HepG2 (cell line): ENCODE measurements around the gene SPEM2. TPM values are rescaled to one million over a fixed set of nuclear protein-coding genes. Genes with fewer than 3 reads are reported as not detected.

Experiments used
- CEBPG ChIP-seq: IDR thresholded peaks from 2 replicates; pipeline ENCODE4 v1.6.1; 2016
- GABPB1 ChIP-seq: IDR thresholded peaks from 2 replicates; pipeline ENCODE4 v1.6.1; 2016; ENCODE audit warnings: mild to moderate bottlenecking, missing genetic modification reagents, moderate library complexity, missing compliant biosample characterization
- PITX1 ChIP-seq: sonication (generic); formaldehyde crosslinking; IDR thresholded peaks from 2 replicates; pipeline ENCODE4 v1.5.1; 2020; ENCODE audit warnings: mild to moderate bottlenecking, missing genetic modification reagents
- SMYD3 ChIP-seq: sonication (generic); formaldehyde crosslinking; IDR thresholded peaks from 2 replicates; pipeline ENCODE4 v1.8.1; 2023; ENCODE audit warnings: mild to moderate bottlenecking, missing genetic modification reagents
- SRSF9 ChIP-seq: fragments of 200-400 bp; formaldehyde crosslinking; IDR thresholded peaks from 2 replicates; pipeline ENCODE4 v1.6.1; 2018; ENCODE audit warnings: borderline replicate concordance, mild to moderate bottlenecking, low read depth, low read length; ENCODE audit not compliant: insufficient read depth, poor library complexity, severe bottlenecking
- TBX2 ChIP-seq: sonication (generic); formaldehyde crosslinking; IDR thresholded peaks from 2 replicates; pipeline ENCODE4 v1.5.0; 2020; ENCODE audit warnings: missing genetic modification reagents, mild to moderate bottlenecking, borderline replicate concordance
- ZHX2 ChIP-seq, 2 experiments: sonication (generic) in 1 of 2; formaldehyde crosslinking in 1 of 2; IDR thresholded peaks; 2 replicates each; pipeline versions ENCODE4 v1.6.1 to v1.9.0; 2014 to 2022; ENCODE audit warnings: antibody characterized with exemption in 1 of 2, borderline replicate concordance in 1 of 2, inconsistent platforms in 1 of 2, low read depth in 1 of 2, missing genetic modification reagents in 1 of 2
- ZNF263 ChIP-seq: sonication (generic); formaldehyde crosslinking; IDR thresholded peaks from 2 replicates; pipeline ENCODE4 v1.4.0; 2020; ENCODE audit warnings: missing genetic modification reagents
- ZNF446 ChIP-seq: sonication (generic); formaldehyde crosslinking; IDR thresholded peaks from 2 replicates; pipeline ENCODE4 v1.5.0; 2020; ENCODE audit warnings: mild to moderate bottlenecking, missing genetic modification reagents
- ZNF564 ChIP-seq: sonication (generic); formaldehyde crosslinking; IDR thresholded peaks from 2 replicates; pipeline ENCODE4 v1.8.1; 2023; ENCODE audit warnings: mild to moderate bottlenecking, missing genetic modification reagents
- ZNF687 ChIP-seq: sonication (generic); formaldehyde crosslinking; IDR thresholded peaks from 2 replicates; pipeline ENCODE4 v1.5.1; 2020; ENCODE audit warnings: mild to moderate bottlenecking, missing genetic modification reagents, moderate library complexity
- polyA plus RNA-seq, 8 experiments: library from polyadenylated mRNA; depleted of rRNA in 3 of 8; stranded (reverse) in 7 of 8; unstranded in 1 of 8; fragments of >200 nt; fragmentation: Illumina TruSeq in 4 of 8; extraction: Trizol in 4 of 8; gene quantifications; 2 replicates each; pipeline versions ENCODE4 v1.2.1 to v1.2.3, GENCODE V29; 2011 to 2016; ENCODE audit warnings: low read depth in 4 of 8, missing spikeins in 1 of 8, mixed read lengths in 1 of 8; ENCODE audit not compliant: insufficient read depth in 1 of 8
- total RNA-seq, 5 experiments: library from RNA; depleted of rRNA; stranded (reverse); fragments of >200 nt; fragmentation: Illumina TruSeq; extraction: Trizol; gene quantifications; 2 replicates each; pipeline ENCODE4 v1.2.3, GENCODE V29; 2016; ENCODE audit warnings: low read depth in 1 of 5
- TF ChIP-seq, protein P1 (sequence below): sonication (generic); formaldehyde crosslinking; IDR thresholded peaks from 2 replicates; pipeline ENCODE4 v1.9.0; 2022; ENCODE audit warnings: missing genetic modification reagents, mild to moderate bottlenecking, borderline replicate concordance
- TF ChIP-seq, protein P2 (sequence below): sonication (generic); formaldehyde crosslinking; IDR thresholded peaks from 2 replicates; pipeline ENCODE4; 2020; ENCODE audit warnings: missing genetic modification reagents, mild to moderate bottlenecking, borderline replicate concordance

Gene SPEM2
- total and polyA plus RNA-seq, 2 of the 13 experiments (the other 11 are each of a cell fraction or from before 2014, with no cell fraction given) = not detected

DNA sequence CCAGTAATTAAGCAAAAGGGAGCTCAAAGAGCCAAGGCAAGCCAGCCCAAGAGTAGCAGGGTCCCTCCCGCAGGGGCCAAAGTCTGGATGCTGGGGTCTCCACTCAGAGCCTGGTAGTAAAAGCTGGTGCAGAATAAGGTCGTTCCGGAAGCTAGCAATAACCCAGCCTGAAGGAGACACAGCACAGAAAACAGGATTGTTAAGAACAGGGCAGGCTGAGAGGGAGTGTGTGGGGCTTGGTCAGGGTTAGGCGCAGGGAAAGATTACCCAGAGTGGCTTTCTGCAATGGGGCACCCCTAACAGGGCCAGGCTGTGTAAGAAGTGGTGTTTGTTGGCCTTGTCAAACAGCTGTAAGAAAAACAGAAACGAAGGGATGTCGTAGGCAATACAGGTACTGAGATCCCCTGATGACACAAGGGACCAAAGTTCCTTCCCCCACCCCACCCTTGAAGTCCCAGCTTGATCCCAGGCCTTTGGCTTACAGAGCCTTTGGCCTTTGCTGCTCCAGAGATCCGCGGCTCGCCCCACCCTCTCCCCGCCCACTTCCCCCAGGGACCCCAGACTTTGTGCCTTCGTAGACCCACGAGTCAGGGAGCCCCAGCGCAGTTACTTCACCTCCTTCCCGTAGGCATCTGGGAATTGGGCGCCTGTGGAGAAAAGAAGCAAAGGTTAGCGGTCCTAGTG lies 22.2 kb upstream of the SPEM2 start (continued):
- no peak for TF ChIP-seq ZHX2 (IDR thresholded peaks at IDR 0.05; ENCODE audit: low read depth)
- no peak for TF ChIP-seq ZHX2 (CRISPR knock-in tag; IDR thresholded peaks at IDR 0.05; ENCODE audit: borderline replicate concordance)
- 0 out of 2 replicates have a peak, but pooled peaks have one; percentile 9 for TF ChIP-seq TBX2 (CRISPR knock-in tag)
- peak; percentile 37; the same call in 1 of the 2 replicates for TF ChIP-seq ZNF564 (CRISPR knock-in tag)
- no peak; the same call in 1 of the 2 replicates for TF ChIP-seq GABPB1 (CRISPR knock-in tag)
- no peak for TF ChIP-seq SRSF9
- TF ChIP-seq, protein P1, sequence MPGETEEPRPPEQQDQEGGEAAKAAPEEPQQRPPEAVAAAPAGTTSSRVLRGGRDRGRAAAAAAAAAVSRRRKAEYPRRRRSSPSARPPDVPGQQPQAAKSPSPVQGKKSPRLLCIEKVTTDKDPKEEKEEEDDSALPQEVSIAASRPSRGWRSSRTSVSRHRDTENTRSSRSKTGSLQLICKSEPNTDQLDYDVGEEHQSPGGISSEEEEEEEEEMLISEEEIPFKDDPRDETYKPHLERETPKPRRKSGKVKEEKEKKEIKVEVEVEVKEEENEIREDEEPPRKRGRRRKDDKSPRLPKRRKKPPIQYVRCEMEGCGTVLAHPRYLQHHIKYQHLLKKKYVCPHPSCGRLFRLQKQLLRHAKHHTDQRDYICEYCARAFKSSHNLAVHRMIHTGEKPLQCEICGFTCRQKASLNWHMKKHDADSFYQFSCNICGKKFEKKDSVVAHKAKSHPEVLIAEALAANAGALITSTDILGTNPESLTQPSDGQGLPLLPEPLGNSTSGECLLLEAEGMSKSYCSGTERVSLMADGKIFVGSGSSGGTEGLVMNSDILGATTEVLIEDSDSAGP (CRISPR knock-in tag) = no peak
- TF ChIP-seq CEBPG (CRISPR knock-in tag) = peak; percentile 50
- peak; percentile 68 for TF ChIP-seq ZNF687 (CRISPR knock-in tag)
- no peak for TF ChIP-seq SMYD3 (CRISPR knock-in tag)
- TF ChIP-seq ZNF263 = no peak
- peak; percentile 74 for TF ChIP-seq PITX1 (CRISPR knock-in tag)
- TF ChIP-seq, protein P2, sequence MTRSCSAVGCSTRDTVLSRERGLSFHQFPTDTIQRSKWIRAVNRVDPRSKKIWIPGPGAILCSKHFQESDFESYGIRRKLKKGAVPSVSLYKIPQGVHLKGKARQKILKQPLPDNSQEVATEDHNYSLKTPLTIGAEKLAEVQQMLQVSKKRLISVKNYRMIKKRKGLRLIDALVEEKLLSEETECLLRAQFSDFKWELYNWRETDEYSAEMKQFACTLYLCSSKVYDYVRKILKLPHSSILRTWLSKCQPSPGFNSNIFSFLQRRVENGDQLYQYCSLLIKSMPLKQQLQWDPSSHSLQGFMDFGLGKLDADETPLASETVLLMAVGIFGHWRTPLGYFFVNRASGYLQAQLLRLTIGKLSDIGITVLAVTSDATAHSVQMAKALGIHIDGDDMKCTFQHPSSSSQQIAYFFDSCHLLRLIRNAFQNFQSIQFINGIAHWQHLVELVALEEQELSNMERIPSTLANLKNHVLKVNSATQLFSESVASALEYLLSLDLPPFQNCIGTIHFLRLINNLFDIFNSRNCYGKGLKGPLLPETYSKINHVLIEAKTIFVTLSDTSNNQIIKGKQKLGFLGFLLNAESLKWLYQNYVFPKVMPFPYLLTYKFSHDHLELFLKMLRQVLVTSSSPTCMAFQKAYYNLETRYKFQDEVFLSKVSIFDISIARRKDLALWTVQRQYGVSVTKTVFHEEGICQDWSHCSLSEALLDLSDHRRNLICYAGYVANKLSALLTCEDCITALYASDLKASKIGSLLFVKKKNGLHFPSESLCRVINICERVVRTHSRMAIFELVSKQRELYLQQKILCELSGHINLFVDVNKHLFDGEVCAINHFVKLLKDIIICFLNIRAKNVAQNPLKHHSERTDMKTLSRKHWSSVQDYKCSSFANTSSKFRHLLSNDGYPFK (CRISPR knock-in tag) = no peak; the same call in 1 of the 2 replicates
- no peak for TF ChIP-seq ZNF446 (CRISPR knock-in tag)
